Measurements from ENCODE around the gene CALHM4.

DNA sequence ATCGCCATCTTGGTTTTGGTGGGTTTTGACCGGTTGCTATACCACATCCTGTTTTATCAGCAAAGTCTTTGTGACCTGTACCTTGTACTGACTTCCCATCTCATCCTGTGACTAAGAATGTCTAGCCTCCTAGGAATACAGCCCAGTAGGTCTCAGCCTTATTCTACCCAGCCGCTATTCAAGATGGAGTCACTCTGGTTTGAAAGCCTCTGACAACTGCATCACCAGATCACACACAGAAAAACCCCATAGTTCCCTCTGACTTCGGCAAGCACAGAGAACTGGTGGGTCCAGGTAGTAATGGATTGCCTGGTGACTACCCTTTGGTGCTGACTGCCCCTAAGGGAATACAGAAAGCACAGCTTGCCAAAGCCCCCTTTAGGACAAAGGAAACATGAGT, 52.4 kb downstream of the CALHM4 start:
- TF ChIP-seq, protein P1, sequence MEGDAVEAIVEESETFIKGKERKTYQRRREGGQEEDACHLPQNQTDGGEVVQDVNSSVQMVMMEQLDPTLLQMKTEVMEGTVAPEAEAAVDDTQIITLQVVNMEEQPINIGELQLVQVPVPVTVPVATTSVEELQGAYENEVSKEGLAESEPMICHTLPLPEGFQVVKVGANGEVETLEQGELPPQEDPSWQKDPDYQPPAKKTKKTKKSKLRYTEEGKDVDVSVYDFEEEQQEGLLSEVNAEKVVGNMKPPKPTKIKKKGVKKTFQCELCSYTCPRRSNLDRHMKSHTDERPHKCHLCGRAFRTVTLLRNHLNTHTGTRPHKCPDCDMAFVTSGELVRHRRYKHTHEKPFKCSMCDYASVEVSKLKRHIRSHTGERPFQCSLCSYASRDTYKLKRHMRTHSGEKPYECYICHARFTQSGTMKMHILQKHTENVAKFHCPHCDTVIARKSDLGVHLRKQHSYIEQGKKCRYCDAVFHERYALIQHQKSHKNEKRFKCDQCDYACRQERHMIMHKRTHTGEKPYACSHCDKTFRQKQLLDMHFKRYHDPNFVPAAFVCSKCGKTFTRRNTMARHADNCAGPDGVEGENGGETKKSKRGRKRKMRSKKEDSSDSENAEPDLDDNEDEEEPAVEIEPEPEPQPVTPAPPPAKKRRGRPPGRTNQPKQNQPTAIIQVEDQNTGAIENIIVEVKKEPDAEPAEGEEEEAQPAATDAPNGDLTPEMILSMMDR (conservative IDR thresholded peaks at IDR 0.05; ENCODE audit: low read length) = no peak
- TF ChIP-seq EZH2phosphoT487 (IDR thresholded peaks at IDR 0.05; ENCODE audit: borderline replicate concordance, low read depth, low read length) = no peak
